HL-60 (cell line): ENCODE results near the gene ANK3.

ENCODE experiments used
- DNase-seq, 2 experiments: peaks; one replicate each; pipeline ENCODE4 v3.0.0-alpha.2; 2010 to 2020; ENCODE audit warnings: low read depth in 1 of 2, low spot score in 1 of 2
- H3K27ac ChIP-seq: fragments of 250-450 bp; sonication (Bioruptor Pico); replicated peaks from 2 replicates; pipeline ENCODE4 v1.5.1; 2020; ENCODE audit warnings: mild to moderate bottlenecking, moderate library complexity
- H3K27me3 ChIP-seq: fragments of 250-450 bp; sonication (Bioruptor Pico); 2 replicates; pipeline ENCODE4 v1.5.1; 2021; ENCODE audit warnings: mild to moderate bottlenecking, moderate library complexity; ENCODE audit not compliant: insufficient read depth, poor library complexity, severe bottlenecking
- H3K4me3 ChIP-seq: replicated peaks from 2 replicates; pipeline ENCODE4 v1.5.1; 2011; ENCODE audit warnings: mild to moderate bottlenecking, control low read depth, low read length; ENCODE audit not compliant: insufficient read depth
- GABPA ChIP-seq: IDR thresholded peaks from 2 replicates; pipeline ENCODE4 v1.6.1; 2012; ENCODE audit warnings: low read depth
- POLR2AphosphoS5 ChIP-seq: IDR thresholded peaks from 2 replicates; pipeline ENCODE4 v1.6.1; 2012; ENCODE audit warnings: low read depth
- SPI1 ChIP-seq: IDR thresholded peaks from 2 replicates; pipeline ENCODE4 v1.6.1; 2012; ENCODE audit warnings: low read depth, mild to moderate bottlenecking, borderline replicate concordance
- TF ChIP-seq, protein P1 (sequence below): IDR thresholded peaks from one replicate; pipeline ENCODE4 v1.5.1; 2011; ENCODE audit warnings: low read length, control low read depth, inconsistent platforms; ENCODE audit not compliant: insufficient read depth
- TF ChIP-seq, protein P2 (sequence below): IDR thresholded peaks from 2 replicates; pipeline ENCODE4 v1.6.1; 2012; ENCODE audit warnings: low read depth; ENCODE audit not compliant: insufficient replicate concordance

ANK3 gene

DNA sequence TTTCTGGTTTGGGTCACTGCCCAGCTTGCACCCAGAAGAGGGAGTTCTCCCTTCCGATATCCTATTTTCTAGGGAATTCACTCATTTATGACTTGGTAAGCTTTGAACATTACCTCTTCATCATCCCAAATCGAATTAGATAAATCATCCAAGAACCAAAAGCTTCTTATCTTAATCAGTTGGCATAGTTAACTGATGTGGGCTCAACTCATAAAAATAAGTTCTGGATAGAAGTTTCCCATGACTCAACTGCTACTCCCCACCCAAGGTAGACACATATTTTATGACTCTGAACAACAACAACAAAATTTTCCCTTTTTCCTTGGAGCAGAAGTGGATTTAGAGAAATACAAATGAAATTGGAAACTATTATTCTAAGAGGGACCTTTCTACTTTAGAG is 380.4 kb downstream of the ANK3 start:
- TF ChIP-seq GABPA (no peak), SPI1 (no peak), POLR2AphosphoS5 (no peak)
- TF ChIP-seq, protein P1, sequence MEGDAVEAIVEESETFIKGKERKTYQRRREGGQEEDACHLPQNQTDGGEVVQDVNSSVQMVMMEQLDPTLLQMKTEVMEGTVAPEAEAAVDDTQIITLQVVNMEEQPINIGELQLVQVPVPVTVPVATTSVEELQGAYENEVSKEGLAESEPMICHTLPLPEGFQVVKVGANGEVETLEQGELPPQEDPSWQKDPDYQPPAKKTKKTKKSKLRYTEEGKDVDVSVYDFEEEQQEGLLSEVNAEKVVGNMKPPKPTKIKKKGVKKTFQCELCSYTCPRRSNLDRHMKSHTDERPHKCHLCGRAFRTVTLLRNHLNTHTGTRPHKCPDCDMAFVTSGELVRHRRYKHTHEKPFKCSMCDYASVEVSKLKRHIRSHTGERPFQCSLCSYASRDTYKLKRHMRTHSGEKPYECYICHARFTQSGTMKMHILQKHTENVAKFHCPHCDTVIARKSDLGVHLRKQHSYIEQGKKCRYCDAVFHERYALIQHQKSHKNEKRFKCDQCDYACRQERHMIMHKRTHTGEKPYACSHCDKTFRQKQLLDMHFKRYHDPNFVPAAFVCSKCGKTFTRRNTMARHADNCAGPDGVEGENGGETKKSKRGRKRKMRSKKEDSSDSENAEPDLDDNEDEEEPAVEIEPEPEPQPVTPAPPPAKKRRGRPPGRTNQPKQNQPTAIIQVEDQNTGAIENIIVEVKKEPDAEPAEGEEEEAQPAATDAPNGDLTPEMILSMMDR: no peak
- TF ChIP-seq, protein P2, sequence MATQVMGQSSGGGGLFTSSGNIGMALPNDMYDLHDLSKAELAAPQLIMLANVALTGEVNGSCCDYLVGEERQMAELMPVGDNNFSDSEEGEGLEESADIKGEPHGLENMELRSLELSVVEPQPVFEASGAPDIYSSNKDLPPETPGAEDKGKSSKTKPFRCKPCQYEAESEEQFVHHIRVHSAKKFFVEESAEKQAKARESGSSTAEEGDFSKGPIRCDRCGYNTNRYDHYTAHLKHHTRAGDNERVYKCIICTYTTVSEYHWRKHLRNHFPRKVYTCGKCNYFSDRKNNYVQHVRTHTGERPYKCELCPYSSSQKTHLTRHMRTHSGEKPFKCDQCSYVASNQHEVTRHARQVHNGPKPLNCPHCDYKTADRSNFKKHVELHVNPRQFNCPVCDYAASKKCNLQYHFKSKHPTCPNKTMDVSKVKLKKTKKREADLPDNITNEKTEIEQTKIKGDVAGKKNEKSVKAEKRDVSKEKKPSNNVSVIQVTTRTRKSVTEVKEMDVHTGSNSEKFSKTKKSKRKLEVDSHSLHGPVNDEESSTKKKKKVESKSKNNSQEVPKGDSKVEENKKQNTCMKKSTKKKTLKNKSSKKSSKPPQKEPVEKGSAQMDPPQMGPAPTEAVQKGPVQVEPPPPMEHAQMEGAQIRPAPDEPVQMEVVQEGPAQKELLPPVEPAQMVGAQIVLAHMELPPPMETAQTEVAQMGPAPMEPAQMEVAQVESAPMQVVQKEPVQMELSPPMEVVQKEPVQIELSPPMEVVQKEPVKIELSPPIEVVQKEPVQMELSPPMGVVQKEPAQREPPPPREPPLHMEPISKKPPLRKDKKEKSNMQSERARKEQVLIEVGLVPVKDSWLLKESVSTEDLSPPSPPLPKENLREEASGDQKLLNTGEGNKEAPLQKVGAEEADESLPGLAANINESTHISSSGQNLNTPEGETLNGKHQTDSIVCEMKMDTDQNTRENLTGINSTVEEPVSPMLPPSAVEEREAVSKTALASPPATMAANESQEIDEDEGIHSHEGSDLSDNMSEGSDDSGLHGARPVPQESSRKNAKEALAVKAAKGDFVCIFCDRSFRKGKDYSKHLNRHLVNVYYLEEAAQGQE: no peak
- Histone ChIP-seq H3K27me3 (peaks cover 4% of the 10 kb centered on the region), H3K27ac (no peak overlapping the region), H3K4me3 (no peak overlapping the region)
- no peak for DNase-seq

GRCh38 chr10:60008816-60009215 is 380.9 kb downstream of the ANK3 start:
- Histone ChIP-seq H3K27ac (no peak overlapping the region), H3K27me3 (peaks cover 4% of the 10 kb centered on the region), H3K4me3 (no peak overlapping the region)
- no peak for DNase-seq
- TF ChIP-seq, protein P1: no peak
- TF ChIP-seq, protein P2: no peak
- no peak for TF ChIP-seq SPI1

GRCh38 chr10:60006062-60006461 is 383.6 kb downstream of the ANK3 start:
- DNase-seq: no peak
- H3K27me3 ChIP-seq: peaks cover 4% of the 10 kb centered on the region
- no peak overlapping the region for H3K27ac ChIP-seq
- TF ChIP-seq, protein P1: no peak
- TF ChIP-seq GABPA (no peak), POLR2AphosphoS5 (no peak), SPI1 (no peak)
- TF ChIP-seq, protein P2: no peak
- no peak overlapping the region for H3K4me3 ChIP-seq
